OCI-LY7 (cell line): Measurements from ENCODE around the gene UFSP1.

Source experiments
- CTCF ChIP-seq: fragments of 200-600 bp; sonication (generic); conservative IDR thresholded peaks from 2 replicates; pipeline ENCODE4 v1.5.1; 2014; ENCODE audit warnings: mild to moderate bottlenecking, antibody characterized with exemption, low read length, moderate library complexity, mixed read lengths
- EZH2phosphoT487 ChIP-seq: fragments of 200-600 bp; sonication (generic); IDR thresholded peaks from 2 replicates; pipeline ENCODE4 v1.6.1; 2018; ENCODE audit warnings: low read depth, borderline replicate concordance, mild to moderate bottlenecking, mixed run types, antibody characterized with exemption, low read length, moderate library complexity, mixed read lengths

- TF ChIP-seq CTCF (no peak), EZH2phosphoT487 (no peak)
Measured at GRCh38 chr7:100854146-100854895, 35.2 kb downstream of the UFSP1 start.
